Osteoblast (primary cell): Measurements from ENCODE around the gene C17orf50. TPM values are rescaled to one million over a fixed set of nuclear protein-coding genes. Genes with fewer than 3 reads are reported as not detected.

ENCODE experiments used
- DNase-seq: peaks from one replicate; pipeline ENCODE4 v3.0.0; 2011; ENCODE audit warnings: low spot score, mixed read lengths; ENCODE audit not compliant: insufficient read length; ENCODE audit errors: missing footprints
- H2AFZ ChIP-seq: 2 replicates; pipeline ENCODE4 v1.6.0; 2011; ENCODE audit warnings: mild to moderate bottlenecking, low read length
- H3K27ac ChIP-seq: 2 replicates; pipeline ENCODE4 v1.5.1; 2011; ENCODE audit warnings: mild to moderate bottlenecking, low read depth, low read length, moderate library complexity
- H3K27me3 ChIP-seq: 2 replicates; pipeline ENCODE4 v1.6.0; 2012; ENCODE audit warnings: mild to moderate bottlenecking, control low read depth, inconsistent platforms, low read length, moderate library complexity; ENCODE audit not compliant: insufficient read depth
- H3K36me3 ChIP-seq: 2 replicates; pipeline ENCODE4 v1.5.1; 2011; ENCODE audit warnings: mild to moderate bottlenecking, low read length, control low read depth, moderate library complexity; ENCODE audit not compliant: insufficient read depth
- H3K4me1 ChIP-seq: 2 replicates; pipeline ENCODE4 v1.5.1; 2011; ENCODE audit warnings: mild to moderate bottlenecking, low read length, control low read depth, moderate library complexity; ENCODE audit not compliant: insufficient read depth
- H3K4me2 ChIP-seq: 2 replicates; pipeline ENCODE4 v1.6.0; 2011; ENCODE audit warnings: mild to moderate bottlenecking, low read length; ENCODE audit not compliant: insufficient read depth
- H3K4me3 ChIP-seq: fragments of 200-600 bp; sonication (generic); 3 replicates; pipeline ENCODE4 v1.5.1; 2012; ENCODE audit warnings: mild to moderate bottlenecking, low read length, inconsistent platforms; ENCODE audit not compliant: insufficient read depth
- H3K79me2 ChIP-seq: 2 replicates; pipeline ENCODE4 v1.6.0; 2012; ENCODE audit warnings: mild to moderate bottlenecking, low read length, control low read depth, inconsistent platforms; ENCODE audit not compliant: insufficient read depth
- H3K9me3 ChIP-seq: 2 replicates; pipeline ENCODE4 v1.5.1; 2011; ENCODE audit warnings: low read depth, low read length, control low read depth
- H4K20me1 ChIP-seq: 2 replicates; pipeline ENCODE4 v1.6.0; 2012; ENCODE audit warnings: mild to moderate bottlenecking, low read length, control low read depth; ENCODE audit not compliant: insufficient read depth
- CTCF ChIP-seq: IDR thresholded peaks from 2 replicates; pipeline ENCODE4 v1.5.1; 2011; ENCODE audit warnings: mild to moderate bottlenecking, low read depth, low read length, moderate library complexity; ENCODE audit errors: extremely low read depth
- total RNA-seq: library from RNA; depleted of rRNA; stranded (reverse); fragments of >200 nt; gene quantifications from 2 replicates; pipeline ENCODE4 v1.2.3, GENCODE V29; 2012

C17orf50 gene
- total RNA-seq, 1 donor: not detected

GRCh38 chr17:35796942-35797341, 36.3 kb downstream of the C17orf50 start:
- H3K27me3 ChIP-seq: peaks cover 65% of the 10 kb centered on the region
- H3K4me1 ChIP-seq: peaks cover 9% of the 10 kb centered on the region
- no peaks in the 10 kb centered on the region for H4K20me1 ChIP-seq
- H3K27ac ChIP-seq: no peak overlapping the region
- no peaks in the 10 kb centered on the region for H3K36me3 ChIP-seq
- no peaks in the 10 kb centered on the region for H3K9me3 ChIP-seq
- no peak overlapping the region for H3K4me2 ChIP-seq
- no peak overlapping the region for H2AFZ ChIP-seq
- no peaks in the 10 kb centered on the region for H3K79me2 ChIP-seq
- H3K4me3 ChIP-seq: no peak overlapping the region
- peak; percentile 48 for DNase-seq
- no peak for TF ChIP-seq CTCF

GRCh38 chr17:35797370-35797769, 36.7 kb downstream of the C17orf50 start:
- DNase-seq: peak; percentile 45
- Histone ChIP-seq H3K27me3 (peaks cover 60% of the 10 kb centered on the region), H3K79me2 (no peaks in the 10 kb centered on the region), H3K4me3 (no peak overlapping the region), H4K20me1 (no peaks in the 10 kb centered on the region), H3K36me3 (no peaks in the 10 kb centered on the region), H3K4me1 (peaks cover 9% of the 10 kb centered on the region), H2AFZ (no peak overlapping the region), H3K9me3 (no peaks in the 10 kb centered on the region), H3K4me2 (no peak overlapping the region), H3K27ac (no peak overlapping the region)
- TF ChIP-seq CTCF: no peak

- no peak overlapping the region for H3K4me2 ChIP-seq
- no peak overlapping the region for H2AFZ ChIP-seq
- H3K27me3 ChIP-seq: peaks cover 56% of the 10 kb centered on the region
- no peak for DNase-seq
- no peak overlapping the region for H3K4me3 ChIP-seq
- H3K36me3 ChIP-seq: no peaks in the 10 kb centered on the region
- no peaks in the 10 kb centered on the region for H4K20me1 ChIP-seq
- H3K9me3 ChIP-seq: no peaks in the 10 kb centered on the region
- H3K27ac ChIP-seq: no peak overlapping the region
- TF ChIP-seq CTCF: no peak
- H3K79me2 ChIP-seq: no peaks in the 10 kb centered on the region
- peaks cover 9% of the 10 kb centered on the region for H3K4me1 ChIP-seq
These were observed 37.2 kb downstream of the C17orf50 start for GRCh38 chr17:35797918-35798317.

- TF ChIP-seq CTCF: no peak
- Histone ChIP-seq H3K9me3 (no peaks in the 10 kb centered on the region), H4K20me1 (no peaks in the 10 kb centered on the region), H3K4me1 (peaks cover 8% of the 10 kb centered on the region), H3K27ac (no peak overlapping the region), H2AFZ (no peak overlapping the region), H3K36me3 (no peaks in the 10 kb centered on the region), H3K79me2 (no peaks in the 10 kb centered on the region), H3K4me3 (no peak overlapping the region), H3K4me2 (no peak overlapping the region), H3K27me3 (peaks cover 36% of the 10 kb centered on the region)
- peak; percentile 94 for DNase-seq
These were observed 39.3 kb downstream of the C17orf50 start for GRCh38 chr17:35799942-35800341.
